Globus pallidus (tissue), 1 donor: Measurements from ENCODE around the gene PAQR6.
"Not testable (repeated sequence)": the region's sequence is repeated elsewhere in the genome, so short reads cannot be mapped to it uniquely, and the experiment has no call there.

Experiments used
- DNase-seq: peaks from one replicate; pipeline ENCODE4 v3.0.0-alpha.2; 2015; ENCODE audit warnings: low spot score

PAQR6 gene

DNA sequence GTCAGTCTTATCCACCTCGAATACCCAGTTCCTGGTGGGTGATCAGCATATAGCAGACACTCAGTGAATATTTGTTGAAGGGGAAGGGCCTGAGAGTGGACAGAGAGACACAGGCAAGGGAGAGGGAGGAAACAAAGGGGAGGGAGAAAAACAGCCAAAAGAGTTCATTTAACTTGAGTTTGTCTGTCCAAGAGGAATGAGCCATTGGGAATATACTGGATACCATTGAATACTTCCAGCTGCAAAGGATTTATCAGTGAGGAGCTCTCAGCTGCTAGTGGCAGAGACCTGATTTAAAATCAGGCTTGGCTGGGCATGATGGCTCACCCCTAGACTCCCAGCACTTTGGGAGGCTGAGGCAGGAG lies 17.4 kb downstream of the PAQR6 start:
- no peak for DNase-seq

DNA sequence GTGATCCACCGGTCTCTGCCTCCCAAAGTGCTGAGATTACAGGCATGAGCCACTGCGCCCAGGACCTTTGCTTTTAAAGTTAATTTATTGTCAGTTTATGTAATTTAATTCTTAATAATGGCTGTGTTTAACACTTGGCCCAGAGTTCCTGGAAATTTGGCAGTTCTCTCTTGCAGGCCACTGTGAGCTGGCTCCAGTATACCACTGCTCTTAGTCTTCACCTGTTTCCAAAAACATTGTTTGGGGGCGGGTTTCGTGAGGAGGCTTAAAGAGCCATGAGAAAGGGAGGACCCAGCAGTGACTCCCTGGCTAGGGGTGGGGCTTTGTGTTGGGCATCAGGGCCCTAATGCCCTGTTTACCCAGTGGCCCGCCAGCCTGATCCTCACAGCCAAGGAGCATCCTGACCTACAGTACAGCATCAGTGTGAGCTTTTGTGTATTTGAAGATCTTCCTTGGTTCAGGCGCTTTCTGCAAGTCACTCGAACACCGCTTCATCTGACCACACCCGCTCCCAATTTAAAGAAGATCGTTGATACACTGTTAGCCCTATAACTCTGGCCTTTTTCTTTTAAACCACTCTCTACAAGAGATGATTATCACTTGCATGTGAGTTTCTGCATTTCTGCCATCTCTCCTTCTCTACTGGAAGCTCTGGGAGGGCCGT lies 17.9 kb downstream of the PAQR6 start:
- DNase-seq = no peak

DNA sequence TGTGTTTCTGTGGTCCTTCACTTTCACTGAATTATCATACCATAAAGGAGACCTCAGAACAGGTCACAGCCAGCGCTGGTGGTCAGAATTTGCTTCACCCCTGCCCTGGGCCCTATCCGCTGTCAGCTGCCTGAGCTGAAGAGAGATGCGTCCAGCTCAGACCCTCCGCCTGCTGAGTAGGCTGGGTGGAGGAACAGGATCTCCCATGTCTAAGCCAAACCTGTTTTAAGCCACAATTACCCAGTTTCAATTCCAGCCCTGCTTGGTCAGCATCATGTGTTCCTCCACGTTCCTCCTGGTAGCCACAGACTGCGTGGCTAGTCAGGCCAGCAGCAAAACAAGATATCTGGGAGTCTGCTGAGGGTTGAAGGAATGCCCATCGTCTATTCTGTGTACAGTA lies 19.4 kb downstream of the PAQR6 start:
- DNase-seq = peak; percentile 38

DNA sequence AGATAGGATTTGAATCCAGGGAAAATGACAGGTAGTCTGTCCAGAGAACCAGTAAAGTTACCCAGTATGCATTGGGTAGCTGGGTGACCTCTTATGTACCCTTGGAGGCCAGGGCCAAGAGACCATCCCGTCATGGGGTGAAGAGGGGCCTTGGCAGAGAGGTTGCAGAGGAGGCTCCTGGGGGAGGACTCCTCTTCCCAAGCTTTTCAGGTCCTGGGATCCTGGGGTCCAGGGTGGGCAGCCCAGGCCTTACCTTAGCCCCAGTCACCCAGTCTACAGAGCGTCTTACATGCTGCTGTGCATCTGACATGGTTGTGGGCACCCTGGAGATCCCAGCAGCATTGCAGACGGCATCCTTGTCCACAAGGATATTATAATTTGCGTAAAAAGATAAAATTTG lies 21.1 kb downstream of the PAQR6 start:
- DNase-seq = no peak

DNA sequence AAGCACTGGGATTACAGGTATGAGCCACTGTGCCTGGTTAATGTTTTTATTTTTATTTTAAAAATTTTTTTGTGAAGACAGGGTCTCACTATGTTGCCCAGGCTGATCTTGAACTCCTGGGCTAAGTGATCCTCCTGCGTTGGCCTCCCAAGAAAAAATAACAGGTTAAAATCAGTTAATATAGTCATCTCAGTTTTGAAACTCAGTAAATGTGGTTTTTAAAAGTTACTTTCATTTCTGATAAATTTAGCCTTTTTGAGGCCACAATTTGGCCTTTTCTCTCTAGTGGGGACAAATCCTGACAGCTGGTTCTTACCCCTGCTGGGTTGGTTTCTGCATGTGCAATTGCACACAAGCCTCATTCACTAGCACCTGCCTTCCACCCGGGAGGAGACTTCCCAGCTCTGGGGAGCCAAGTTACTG lies 21.7 kb downstream of the PAQR6 start:
- no peak for DNase-seq

DNA sequence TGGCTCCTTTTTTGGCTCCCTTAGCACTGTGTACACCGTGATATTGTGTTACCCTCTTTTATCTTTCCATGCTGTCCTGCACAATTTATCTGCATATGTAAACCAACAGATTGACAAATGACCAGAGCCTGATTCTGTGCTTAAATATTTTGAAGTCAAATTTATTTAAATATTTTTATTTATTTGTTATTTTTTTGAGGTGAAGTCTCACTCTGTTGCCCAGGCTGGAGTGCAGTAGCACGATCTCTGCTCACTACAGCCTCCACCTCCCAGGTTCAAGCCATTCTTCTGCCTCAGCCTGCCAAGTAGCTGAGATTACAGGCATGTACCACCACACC lies 22.2 kb downstream of the PAQR6 start:
- DNase-seq = no peak

DNA sequence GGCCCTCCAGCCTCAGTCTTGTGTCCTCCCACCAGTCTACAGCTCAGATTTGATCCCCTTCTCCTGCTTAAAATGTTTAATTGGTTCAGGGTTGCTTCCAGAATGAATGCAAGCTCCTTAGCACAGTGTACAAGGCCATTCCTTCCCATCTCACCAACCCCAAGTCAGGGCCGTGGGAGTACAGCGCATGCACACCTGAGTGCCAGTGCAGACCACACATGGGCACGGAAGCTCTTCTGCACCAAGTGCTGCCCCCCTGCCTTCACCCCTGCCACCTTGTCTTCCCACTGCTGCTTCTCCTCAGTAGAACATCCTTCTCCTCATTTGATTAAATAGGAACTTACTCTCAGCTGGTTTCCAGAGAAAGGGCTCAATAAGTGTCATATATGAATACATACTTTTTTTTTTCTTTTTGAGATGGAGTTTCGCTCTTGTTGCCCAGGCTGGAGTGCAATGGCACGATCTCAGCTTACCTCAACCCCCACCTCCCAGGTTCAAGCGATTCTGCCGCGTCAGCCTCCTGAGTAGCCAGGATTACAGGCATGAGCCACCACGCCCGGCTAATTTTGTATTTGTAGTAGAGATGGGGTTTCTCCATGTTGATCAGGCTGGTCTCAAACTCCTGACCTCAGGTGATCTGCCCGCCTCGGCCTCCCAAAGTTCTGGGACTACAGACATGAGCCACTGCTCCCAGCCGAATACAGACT lies 25.7 kb downstream of the PAQR6 start:
- no peak for DNase-seq

DNA sequence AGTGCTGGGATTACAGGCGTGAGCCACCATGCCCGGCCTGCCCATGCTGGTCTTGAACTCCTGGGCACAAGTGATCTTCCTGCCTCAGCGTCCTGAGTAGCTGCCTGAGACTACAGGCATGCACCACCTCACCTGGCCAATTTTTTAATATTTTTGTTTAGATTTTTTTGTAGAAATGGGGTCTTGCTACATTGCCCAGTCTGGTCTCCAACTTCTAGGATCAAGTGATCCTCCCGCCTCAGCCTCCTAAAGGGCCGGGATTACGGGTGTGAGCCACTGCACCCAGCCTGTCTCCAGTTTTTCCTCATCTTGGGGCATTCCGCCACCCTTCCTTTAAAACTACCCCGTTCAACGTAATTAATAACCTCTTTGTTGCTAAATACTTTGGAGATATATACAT lies 27.6 kb downstream of the PAQR6 start:
- DNase-seq = no peak

DNA sequence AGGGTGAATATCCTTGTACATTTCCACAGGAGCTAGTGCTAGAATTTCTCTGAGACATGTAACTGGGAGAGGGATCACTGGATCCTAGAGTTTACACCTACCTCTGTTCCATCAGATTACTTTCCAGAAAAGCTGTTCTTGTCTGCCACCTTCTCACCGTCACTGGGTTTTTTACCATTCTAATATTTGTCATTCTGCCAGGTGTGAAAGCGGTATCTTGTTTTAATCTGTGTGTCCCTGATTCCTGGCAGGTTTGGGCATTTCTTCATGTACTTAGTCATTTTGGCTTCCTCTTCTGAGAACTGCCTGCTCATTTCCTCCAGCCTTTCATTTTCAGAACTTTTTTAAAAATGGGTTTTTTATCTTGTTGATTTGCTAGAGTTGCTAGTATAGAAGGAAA lies 30.0 kb downstream of the PAQR6 start:
- DNase-seq = no peak

DNA sequence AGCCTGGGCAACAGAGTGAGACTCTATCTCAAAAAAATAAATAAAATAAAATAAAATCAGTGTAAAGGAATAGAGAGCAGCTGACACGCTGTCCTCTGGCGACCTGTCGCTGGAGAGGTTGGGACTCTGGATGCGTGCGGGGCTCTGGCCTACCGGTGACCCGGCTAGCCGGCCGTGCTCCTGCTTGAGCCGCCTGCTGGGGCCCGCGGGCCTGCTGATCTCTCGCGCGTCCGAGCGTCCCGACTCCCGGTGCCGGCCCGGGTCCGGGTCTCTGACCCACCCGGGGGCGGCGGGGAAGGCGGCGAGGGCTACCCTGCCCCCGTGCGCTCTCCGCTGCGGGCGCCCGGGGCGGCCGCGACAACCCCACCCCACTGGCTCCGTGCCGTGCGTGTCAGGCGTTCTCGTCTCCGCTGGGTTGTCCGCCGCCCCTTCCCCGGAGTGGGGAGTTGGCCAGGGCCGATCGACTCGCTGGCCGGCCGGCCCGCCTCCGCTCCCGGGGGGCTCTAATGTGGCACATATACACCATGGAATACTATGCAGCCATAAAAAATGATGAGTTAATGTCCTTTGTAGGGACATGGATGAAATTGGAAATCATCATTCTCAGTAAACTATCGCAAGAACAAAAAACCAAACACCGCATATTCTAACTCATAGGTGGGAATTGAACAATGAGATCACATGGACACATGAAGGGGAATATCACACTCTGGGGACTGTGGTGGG lies 31.3 kb downstream of the PAQR6 start:
- DNase-seq = not testable (repeated sequence)

DNA sequence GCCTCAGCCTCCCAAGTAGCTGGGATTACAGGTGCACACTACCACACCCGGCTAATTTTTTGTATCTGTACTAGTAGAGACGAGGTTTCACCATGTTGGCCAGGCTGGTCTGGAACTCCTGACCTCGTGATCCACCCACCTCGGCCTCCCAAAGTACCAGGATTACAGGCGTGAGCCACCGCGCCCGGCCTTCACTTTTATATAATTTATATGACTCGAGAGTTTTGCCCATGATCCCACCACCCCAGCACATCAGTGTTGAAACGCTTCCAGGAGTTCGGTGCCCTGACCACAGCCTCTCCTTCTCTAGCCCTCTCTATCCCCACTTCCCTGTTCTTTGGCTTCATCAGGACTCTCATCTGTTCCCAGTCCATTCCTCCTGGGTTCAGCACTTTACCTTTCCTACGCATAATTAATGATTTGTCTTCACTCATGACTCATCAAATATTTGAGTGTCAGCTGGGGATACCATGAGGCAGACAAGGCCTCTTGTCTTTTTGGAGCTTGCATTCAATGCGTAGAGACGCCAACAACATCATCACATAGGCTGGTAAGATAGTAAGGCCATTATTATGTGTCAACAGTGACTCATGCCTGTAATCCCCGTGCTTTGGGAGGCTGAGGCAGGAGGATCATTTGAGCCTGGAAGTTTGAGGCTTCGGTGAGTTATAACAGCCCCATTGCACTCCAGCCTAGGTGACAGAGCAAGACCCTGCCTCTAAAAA lies 33.7 kb downstream of the PAQR6 start:
- DNase-seq = no peak

DNA sequence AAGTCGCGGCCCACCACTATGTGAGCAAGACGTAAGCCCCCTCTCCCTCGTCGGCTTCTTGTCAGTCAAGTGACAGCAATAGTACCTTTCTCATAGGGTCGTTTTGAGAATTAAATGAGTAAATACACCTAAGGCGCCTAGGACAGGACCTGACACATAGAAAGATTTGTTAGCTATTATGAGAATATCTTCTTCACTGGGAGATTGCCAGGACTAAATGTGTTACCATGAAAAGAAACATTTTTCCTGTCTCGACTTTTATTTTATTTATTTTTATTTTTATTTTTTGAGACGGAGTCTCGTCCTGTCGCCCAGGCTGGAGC lies 34.3 kb downstream of the PAQR6 start:
- no peak for DNase-seq

DNA sequence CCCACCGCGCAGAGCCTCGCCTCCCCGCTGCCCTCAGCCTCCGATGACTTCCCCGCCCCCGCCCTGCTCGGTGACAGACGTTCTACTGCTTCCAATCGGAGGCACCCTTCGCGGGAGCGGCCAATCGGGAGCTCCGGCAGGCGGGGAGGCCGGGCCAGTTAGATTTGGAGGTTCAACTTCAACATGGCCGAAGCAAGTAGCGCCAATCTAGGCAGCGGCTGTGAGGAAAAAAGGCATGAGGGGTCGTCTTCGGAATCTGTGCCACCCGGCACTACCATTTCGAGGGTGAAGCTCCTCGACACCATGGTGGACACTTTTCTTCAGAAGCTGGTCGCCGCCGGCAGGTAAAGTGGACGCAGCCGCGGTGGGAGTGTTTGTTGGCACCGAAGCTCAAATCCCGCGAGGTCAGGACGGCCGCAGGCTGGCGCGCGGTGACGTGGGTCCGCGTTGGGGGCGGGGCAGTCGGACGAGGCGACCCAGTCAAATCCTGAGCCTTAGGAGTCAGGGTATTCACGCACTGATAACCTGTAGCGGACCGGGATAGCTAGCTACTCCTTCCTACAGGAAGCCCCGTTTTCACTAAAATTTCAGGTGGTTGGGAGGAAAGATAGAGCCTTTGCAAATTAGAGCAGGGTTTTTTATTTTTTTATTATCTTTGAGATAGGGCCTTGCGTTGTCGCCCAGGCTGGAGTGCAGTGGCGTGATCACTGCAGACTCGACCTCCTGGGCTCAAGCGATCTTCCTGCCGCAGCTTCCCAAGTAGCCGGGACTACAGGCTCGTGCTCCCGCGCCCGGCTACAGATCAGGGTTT lies 34.8 kb downstream of the PAQR6 start, which contains the start of gene PMF1:
TSS of gene PMF1 (plus strand) at position 175 of the 811 bp plus-strand sequence. CDS start at position 184, 9 bp downstream.
- peak; percentile 97 for DNase-seq

DNA sequence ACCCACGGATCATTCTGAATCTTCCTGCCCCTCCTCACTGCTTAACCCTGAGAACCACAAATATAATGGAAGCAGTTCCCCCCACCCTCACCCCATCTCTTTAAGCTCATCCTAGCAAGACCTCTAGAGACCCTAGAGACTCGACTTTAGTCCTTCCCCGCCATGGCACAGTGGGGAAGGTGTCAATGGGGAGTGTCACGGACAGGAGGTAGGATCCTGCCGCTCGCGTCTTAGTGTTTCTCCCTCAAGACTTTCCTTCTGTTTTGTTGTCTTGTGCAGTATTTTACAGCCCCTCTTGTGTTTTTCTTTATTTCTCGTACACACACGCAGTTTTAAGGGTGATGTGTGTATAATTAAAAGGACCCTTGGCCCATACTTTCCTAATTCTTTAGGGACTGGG lies 35.7 kb downstream of the PAQR6 start:
- no peak for DNase-seq

DNA sequence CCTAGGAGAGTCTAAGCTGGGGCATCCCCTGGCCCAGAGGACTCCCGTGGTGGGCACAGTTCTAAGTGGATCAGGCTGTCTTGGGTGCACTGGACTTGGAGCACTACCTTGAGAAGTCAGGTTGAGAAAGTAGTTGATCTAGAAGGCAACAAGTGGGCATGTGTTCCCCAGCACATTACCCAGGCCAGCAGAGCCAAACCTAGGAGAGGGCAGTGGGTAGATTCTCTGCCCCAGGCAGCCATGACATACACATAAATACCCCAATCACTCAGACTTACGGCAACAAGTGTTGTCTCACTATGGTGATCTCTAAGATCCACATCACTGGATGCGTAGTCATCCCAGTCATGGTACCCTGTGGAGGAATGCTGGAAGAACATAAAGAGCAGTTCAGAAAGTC lies 36.6 kb downstream of the PAQR6 start:
- no peak for DNase-seq

DNA sequence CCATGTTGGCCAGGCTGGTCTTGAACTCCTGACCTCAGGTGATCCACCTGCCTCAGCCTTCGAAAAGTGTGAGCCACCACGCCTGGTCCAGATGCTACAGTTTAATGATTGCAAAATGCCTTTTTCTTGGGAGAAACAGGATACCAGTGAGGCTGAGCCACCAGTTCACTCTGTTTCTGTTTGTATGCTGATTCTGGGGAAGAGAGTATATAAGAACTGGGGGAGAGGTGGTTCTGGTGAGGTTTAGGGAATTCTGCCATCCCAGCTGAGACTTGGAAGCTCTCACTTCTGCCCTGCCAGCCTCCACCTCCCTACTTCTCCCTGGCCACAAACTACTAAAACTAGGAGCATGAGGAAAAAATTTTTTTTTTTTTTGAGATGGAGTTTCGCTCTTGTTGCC lies 43.2 kb downstream of the PAQR6 start:
- DNase-seq = no peak

DNA sequence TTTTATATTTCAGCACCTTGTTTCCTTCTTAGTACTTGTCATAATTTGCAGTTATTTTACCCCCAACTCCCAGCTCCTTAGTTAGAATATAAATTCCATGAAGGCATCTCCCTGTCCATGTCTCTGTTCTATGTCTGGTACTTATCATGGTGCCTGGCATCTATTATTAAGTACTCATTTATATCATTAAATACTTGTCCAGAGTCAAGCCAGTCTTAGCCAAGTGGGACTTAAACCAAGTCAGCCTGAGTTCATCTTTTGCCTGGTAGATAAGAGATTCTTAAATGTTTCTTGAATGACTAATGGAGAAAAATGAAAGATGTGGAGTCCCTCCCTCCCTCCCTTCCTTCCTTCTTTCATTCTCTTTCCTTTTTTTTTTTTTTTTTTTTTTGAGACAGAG lies 44.5 kb downstream of the PAQR6 start:
- no peak for DNase-seq

DNA sequence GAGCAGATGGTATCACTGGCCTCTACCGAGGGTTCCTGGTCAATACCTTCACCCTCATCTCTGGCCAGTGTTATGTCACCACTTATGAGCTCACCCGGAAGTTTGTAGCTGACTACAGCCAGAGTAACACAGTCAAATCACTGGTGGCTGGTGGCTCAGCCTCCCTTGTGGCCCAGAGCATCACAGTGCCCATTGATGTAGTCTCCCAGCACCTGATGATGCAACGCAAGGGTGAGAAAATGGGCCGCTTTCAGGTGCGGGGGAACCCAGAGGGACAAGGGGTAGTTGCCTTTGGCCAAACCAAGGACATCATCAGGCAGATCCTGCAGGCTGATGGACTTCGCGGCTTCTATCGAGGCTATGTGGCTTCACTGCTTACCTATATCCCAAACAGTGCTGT lies 47.8 kb downstream of the PAQR6 start:
- no peak for DNase-seq

DNA sequence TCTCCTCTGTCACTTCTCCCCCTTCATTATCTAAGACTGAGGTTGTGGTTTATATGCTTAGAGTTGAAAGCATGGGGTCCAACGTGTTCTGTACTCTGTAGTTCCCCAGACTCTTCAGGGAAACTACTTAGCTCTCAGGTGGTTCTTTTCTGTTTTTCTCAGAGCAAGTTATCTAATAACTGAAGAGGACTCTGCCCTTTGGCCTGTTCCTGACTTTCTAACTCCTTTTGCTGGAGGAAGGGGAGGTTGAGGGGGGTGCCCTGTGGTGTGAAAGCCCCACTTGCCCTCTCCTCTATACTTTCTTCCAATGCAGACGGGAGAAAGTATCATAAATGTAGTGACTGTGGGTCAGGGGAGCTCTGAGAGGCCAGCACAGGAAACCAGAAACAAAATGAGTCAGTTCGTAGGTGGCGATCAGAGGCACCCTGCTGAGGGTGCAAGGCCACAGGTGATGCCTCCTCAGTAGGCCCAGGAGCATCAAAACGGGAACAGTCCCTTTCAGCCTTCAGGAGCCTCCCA lies 49.0 kb downstream of the PAQR6 start:
- DNase-seq = no peak

DNA sequence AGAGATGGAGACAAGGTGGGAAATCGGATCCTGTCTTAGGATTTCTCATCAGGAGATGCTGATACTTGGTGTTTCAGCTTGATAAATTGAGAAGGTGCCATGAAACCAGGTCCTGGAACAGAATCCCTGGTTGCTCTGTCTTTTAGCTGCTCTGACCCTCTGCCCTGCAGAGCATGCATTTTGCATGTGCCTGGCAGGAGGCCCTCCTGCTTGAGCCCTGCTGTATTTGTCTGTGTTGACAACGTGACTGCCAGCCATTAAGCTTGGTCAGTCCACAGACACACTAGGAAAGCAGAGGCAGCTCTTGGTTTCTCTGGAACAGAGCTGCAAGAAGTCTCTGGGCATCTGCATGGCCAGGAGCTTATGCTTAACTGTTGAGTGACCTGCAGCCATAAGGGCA lies 51.4 kb downstream of the PAQR6 start:
- DNase-seq = no peak

DNA sequence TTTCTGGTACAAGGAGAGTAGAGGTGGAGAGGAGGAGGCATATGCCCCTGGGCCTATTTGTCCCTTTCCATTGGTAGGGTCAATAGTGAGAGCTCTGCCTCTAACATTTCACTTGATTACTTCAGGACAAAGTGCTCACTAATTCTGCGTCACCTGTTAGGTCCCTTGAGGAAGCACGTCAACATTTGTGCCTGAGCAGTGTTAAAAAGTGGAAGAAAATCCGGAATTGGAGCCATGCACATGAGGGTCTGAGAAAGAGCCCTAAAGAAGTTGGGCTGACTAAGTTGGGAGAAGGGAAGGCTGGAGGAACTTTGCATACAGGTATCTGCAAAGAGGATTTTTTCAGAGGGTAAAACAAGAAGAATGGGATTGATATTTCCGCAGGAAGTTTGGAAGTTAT lies 52.0 kb downstream of the PAQR6 start:
- no peak for DNase-seq

DNA sequence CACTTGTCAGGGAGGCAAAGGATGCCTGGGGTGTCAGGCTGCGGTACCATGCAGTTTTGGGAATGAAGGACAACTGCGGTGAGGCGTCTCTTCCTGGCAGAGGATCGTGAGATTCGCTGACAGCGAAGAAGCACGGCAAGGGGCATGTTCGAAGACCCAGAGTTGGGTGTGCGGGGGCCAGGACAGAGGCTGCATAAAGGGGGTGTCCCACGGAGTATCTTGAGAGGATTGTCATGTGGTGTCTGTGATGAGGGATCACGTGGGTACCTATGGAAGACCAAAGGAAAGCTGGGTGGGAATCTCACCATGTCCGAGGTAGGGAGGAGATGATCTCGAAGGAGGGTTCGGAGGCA lies 53.6 kb downstream of the PAQR6 start:
- DNase-seq = no peak
